Measurements from ENCODE around the gene SYNM. TPM values are rescaled to one million over a fixed set of nuclear protein-coding genes. Genes with fewer than 3 reads are reported as not detected.
A peak's percentile ranks its signal among the peaks of the same experiment; 100 is the strongest.

The SYNM gene
- total and polyA plus RNA-seq, 2 of the 8 experiments (the other 6 are each of a cell fraction or from before 2014, with no cell fraction given): 0.89 to 2.0 TPM

DNA sequence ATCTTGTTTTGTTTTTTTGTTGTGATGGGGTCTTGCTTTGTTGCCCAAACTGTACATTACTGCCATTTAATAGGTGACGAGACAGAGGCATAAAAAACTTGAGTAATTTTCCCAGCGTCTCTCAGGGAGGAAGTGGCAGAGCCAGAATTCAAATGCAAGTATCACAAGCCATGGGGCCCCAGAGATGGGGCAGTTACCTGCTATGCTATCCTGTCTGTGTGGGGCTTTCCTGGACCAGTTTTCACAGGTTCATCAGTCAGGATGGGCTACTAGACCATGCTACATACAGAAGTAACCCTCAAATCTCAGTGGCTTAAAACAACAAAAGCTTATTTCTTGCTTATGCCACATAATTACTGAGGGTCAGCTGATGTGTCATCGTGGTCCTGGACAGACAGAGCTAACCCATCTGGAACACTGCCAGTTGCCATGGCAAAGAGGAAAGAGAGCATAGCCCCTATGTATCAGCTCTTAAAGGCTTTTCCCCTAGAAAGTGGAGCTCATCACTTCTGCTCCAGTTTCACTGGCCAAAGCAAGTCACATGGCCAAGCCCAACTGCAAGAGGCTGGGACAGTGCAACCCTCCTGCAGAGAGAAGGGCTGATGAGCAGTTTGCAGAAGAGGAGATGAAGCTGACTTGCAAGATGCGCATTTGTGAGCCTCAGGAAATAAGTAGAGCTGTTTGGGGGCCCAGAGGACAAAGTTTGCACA, 31.7 kb upstream of the SYNM start:
- WGBS, 2 experiments (ENCODE audit: extremely low coverage in 1 of 2, insufficient coverage in 1 of 2, insufficient read length in 1 of 2, insufficient replicate concordance in 2 of 2, low coverage in 1 of 2, low lambda C conversion rate in 2 of 2, missing lambda C conversion rate in 1 of 2): 92% methylated on average over 4 of the region's 4 CpGs; no CpG with 5 or more reads in 1 of the 2 experiments
- H3K4ac ChIP-seq (replicated peaks; ENCODE audit: insufficient read length, low read depth, low read length): no peak overlapping the region
- no peak overlapping the region for H3K18ac ChIP-seq (ENCODE audit: extremely low read depth, low read length)
- H2BK20ac ChIP-seq (ENCODE audit: low read length): no peak overlapping the region
- FAIRE-seq (no peak), DNase-seq (ENCODE audit: low read depth in 1 of 2, low spot score in 2 of 2) (no peak)
- no peak overlapping the region for H3K4me2 ChIP-seq (ENCODE audit: insufficient read depth in 1 of 2, low read depth in 2 of 2, low read length in 2 of 2)
- H3K27me3 ChIP-seq (replicated peaks in 1 of 4; ENCODE audit: control insufficient read depth in 3 of 4, extremely low read depth in 1 of 4, insufficient read depth in 3 of 4, low read length in 3 of 4): no peaks in the 10 kb centered on the region
- H2BK12ac ChIP-seq (ENCODE audit: low read depth, low read length): no peak overlapping the region
- no peak overlapping the region for H3K56ac ChIP-seq (replicated peaks; ENCODE audit: insufficient read length, low read depth, low read length)
- no peaks in the 10 kb centered on the region for H3K9me3 ChIP-seq (ENCODE audit: insufficient read depth in 2 of 2, low read depth in 1 of 2, low read length in 1 of 2)
- H3K79me1 ChIP-seq (ENCODE audit: low read depth, low read length): no peaks in the 10 kb centered on the region
- H3K36me3 ChIP-seq (ENCODE audit: control insufficient read depth in 2 of 4, insufficient read depth in 4 of 4, low read length in 3 of 4): no peaks in the 10 kb centered on the region
- H2AK5ac ChIP-seq (ENCODE audit: low read depth, low read length): no peak overlapping the region
- no peak overlapping the region for H2BK15ac ChIP-seq (ENCODE audit: low read length)
- H4K91ac ChIP-seq (replicated peaks; ENCODE audit: insufficient read length, low read length): no peak overlapping the region
- H3K23ac ChIP-seq (ENCODE audit: insufficient read length): no peak overlapping the region
- H2BK120ac ChIP-seq (replicated peaks; ENCODE audit: low read depth, low read length): no peak overlapping the region
- no peak overlapping the region for H3K4me3 ChIP-seq (ENCODE audit: extremely low read depth in 1 of 4, insufficient read depth in 2 of 4, low read depth in 3 of 4, low read length in 4 of 4)
- POLR2A ChIA-PET (ENCODE audit: partially characterized antibody): interaction anchor here (1.3 kb wide), 1 partner anchor 13 kb away, joined by 3 read pairs; no protein-coding TSS in a partner anchor
- H3K79me2 ChIP-seq (ENCODE audit: control insufficient read depth in 1 of 2, insufficient read depth in 2 of 2, low read length in 2 of 2): no peaks in the 10 kb centered on the region
- H2BK5ac ChIP-seq (ENCODE audit: low read depth, low read length): no peak overlapping the region
- peaks cover 0 to 7% (median 1%) of the 10 kb centered on the region in 4 experiments; a peak in 1 of 7 replicates for H3K4me1 ChIP-seq (replicated peaks in 1 of 4; ENCODE audit: control insufficient read depth in 3 of 4, insufficient read depth in 4 of 4, low read length in 3 of 4)
- H3K23me2 ChIP-seq (ENCODE audit: low read depth, low read length): no peaks in the 10 kb centered on the region
- no peak overlapping the region for H4K5ac ChIP-seq (ENCODE audit: insufficient read length, low read depth, low read length)
- CTCF ChIA-PET (ENCODE audit: partially characterized antibody): interaction anchor here (0.6 to 7.3 kb wide), 13 partner anchors 12 to 645 kb away, joined by 3 to 78 read pairs (median 3); no protein-coding TSS in a partner anchor
- H3K9ac ChIP-seq (replicated peaks in 1 of 4; ENCODE audit: extremely low read depth in 1 of 4, low read depth in 3 of 4, low read length in 3 of 4): no peak overlapping the region; a peak in 1 of 7 replicates
- H4K20me1 ChIP-seq (replicated peaks in 1 of 2; ENCODE audit: control insufficient read depth in 1 of 2, insufficient read depth in 2 of 2, low read length in 2 of 2): peaks cover 0 to 1% of the 10 kb centered on the region in 2 experiments
- no peak overlapping the region for H4K8ac ChIP-seq (ENCODE audit: extremely low read depth, insufficient read depth, low read length)
- TF ChIP-seq NRF1 (IDR thresholded peaks at IDR 0.05; ENCODE audit: low read depth, low read length) (no peak), USF2 (IDR thresholded peaks at IDR 0.05; ENCODE audit: low read length) (peak; percentile 63)
- H3K14ac ChIP-seq (ENCODE audit: insufficient read length): no peak overlapping the region
- peak overlapping the region; percentile 2; the same call in 1 of the 2 replicates for H2AFZ ChIP-seq (ENCODE audit: low read length)
- H3K27ac ChIP-seq (ENCODE audit: low read depth, low read length): no peak overlapping the region
